Posterior cingulate gyrus (tissue), 11 donors: ENCODE results near the gene RPL15.

ENCODE experiments used
- DNase-seq, 10 donors: peaks; one replicate each; pipeline versions ENCODE4 v3.0.0 to v3.0.0-alpha.2; 2020 to 2021; ENCODE audit warnings: mixed read lengths in 3 of 10
- intact Hi-C: fragments of 100-400 bp; cut with DNase I; formaldehyde crosslinking; loops from one replicate; pipeline ENCODE4 v1.15.1; 2023

The RPL15 gene

GRCh38 chr3:23923786-23924185 lies 6.9 kb downstream of the RPL15 start:
- intact Hi-C loops, result no loop called here
- no peak for DNase-seq

- intact Hi-C loops, result no loop called here
- DNase-seq, result no peak
These were observed 9.3 kb downstream of the RPL15 start for GRCh38 chr3:23926246-23926645.

GRCh38 chr3:23926736-23927135 lies 9.8 kb downstream of the RPL15 start:
- intact Hi-C loops, result no loop called here

DNA sequence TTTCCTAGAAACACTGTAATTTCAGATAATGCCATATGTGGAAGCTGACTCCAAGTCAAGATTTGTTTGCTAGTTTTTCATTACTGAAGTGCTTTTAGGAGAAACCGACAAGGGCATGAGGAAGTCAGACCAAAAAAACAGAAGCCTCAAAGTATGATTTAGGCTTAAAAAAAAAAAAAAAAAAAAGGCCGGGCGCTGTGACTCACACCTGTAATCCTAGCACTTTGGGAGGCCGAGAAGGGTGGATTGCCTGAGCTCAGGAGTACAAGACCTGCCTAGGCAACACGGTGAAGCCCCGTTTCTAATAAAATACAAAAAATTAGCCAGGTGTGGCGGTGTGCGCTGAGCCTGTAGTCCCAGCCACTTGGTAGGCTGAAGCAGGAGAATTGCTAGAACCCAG lies 11.6 kb downstream of the RPL15 start:
- DNase-seq, result no peak
- intact Hi-C loops, result no loop called here

More at GRCh38 chr3:23926736-23927135, 9.8 kb downstream of the RPL15 start:
- DNase-seq, result peak in 1 of 10 donors; percentile 40

DNA sequence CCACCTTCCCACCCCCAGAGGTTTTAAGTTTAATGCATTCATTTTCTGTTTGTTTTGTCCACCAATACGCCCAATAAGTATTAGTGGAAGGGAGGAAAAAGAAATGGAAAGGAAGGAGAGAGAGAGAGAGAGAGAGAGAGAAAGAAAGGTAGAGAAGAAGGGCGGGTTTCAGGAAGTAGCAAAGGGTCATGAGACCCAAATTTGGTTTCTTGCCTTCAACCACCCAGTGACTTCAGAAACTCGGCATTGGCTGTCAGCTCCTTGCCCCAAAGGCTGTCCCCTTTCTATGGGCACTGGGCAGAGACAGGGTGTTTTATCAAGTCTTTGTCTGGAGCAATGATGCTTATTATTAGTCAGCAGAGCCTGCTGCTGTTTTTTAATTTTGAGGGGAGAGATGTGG lies 14.7 kb downstream of the RPL15 start:
- DNase-seq, result no peak
- intact Hi-C loops, result no loop called here

- intact Hi-C loops, result no loop called here
- DNase-seq, result no peak
These were observed 15.6 kb downstream of the RPL15 start for GRCh38 chr3:23932571-23932970.

- no peak for DNase-seq
- intact Hi-C loops, result no loop called here
These were observed 17.3 kb downstream of the RPL15 start for GRCh38 chr3:23934253-23934652.

- intact Hi-C loops, result no loop called here
- DNase-seq, result no peak
These were observed 20.4 kb downstream of the RPL15 start for GRCh38 chr3:23937296-23937695.

DNA sequence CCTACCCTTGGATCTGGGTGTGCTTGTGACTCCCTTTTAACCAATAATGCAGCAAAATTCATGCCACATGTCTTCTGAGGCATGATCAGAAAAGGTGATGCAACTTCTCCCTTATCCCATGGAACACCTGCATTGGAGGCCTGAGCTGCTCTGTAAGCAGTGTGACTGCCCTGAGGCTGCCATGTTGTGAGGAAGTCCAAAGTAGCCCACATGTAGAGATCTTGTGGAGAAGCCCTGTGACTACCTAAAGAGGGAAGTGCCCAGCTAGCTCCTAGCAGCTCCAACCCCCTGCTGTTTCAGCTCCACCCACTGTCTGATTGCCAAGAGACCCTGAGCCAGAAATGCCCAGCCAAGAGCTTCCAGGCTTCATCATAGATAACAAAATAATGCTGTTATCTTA lies 21.8 kb downstream of the RPL15 start:
- intact Hi-C loops, result no loop called here
- no peak for DNase-seq

- intact Hi-C loops, result loop anchor here (10.0 kb wide), 1 partner anchor 736 kb away; the partner anchor contains the start of gene UBE2E2
- DNase-seq, result no peak
These were observed 23.8 kb downstream of the RPL15 start for GRCh38 chr3:23940775-23941174.

- intact Hi-C loops, result loop anchor here (10.0 kb wide), 1 partner anchor 737 kb away; the partner anchor contains the start of gene UBE2E2
- DNase-seq, result no peak
These were observed 24.5 kb downstream of the RPL15 start for GRCh38 chr3:23941440-23941839.

GRCh38 chr3:23942546-23942945 lies 25.6 kb downstream of the RPL15 start:
- intact Hi-C loops, result loop anchor here (10.0 kb wide), 1 partner anchor 738 kb away; the partner anchor contains the start of gene UBE2E2
- DNase-seq, result no peak

GRCh38 chr3:23944007-23944783 lies 27.3 kb downstream of the RPL15 start:
- intact Hi-C loops, result loop anchor here (10.0 kb wide), 1 partner anchor 739 kb away; the partner anchor contains the start of gene UBE2E2
- DNase-seq, result no peak

- intact Hi-C loops, result loop anchor here (1.0 to 10.0 kb wide), 2 partner anchors 28 to 740 kb away; partner anchors contain the start of genes RPL15 and UBE2E2
These were observed 28.1 kb downstream of the RPL15 start, which contains the start of gene NR1D2 for GRCh38 chr3:23944861-23945662. Gene NR1D2, plus strand, starts transcription at chr3:23945286. Its CDS starts 293 bp downstream, at chr3:23945579.

GRCh38 chr3:23945663-23945912 lies 28.7 kb downstream of the RPL15 start:
- intact Hi-C loops, result loop anchor here (1.0 to 10.0 kb wide), 2 partner anchors 28 to 741 kb away; partner anchors contain the start of genes RPL15 and UBE2E2
- DNase-seq, result no peak

More at GRCh38 chr3:23944861-23945662, 28.1 kb downstream of the RPL15 start, which contains the start of gene NR1D2:
- peak; percentile 73 to 97 (median 82) for DNase-seq

DNA sequence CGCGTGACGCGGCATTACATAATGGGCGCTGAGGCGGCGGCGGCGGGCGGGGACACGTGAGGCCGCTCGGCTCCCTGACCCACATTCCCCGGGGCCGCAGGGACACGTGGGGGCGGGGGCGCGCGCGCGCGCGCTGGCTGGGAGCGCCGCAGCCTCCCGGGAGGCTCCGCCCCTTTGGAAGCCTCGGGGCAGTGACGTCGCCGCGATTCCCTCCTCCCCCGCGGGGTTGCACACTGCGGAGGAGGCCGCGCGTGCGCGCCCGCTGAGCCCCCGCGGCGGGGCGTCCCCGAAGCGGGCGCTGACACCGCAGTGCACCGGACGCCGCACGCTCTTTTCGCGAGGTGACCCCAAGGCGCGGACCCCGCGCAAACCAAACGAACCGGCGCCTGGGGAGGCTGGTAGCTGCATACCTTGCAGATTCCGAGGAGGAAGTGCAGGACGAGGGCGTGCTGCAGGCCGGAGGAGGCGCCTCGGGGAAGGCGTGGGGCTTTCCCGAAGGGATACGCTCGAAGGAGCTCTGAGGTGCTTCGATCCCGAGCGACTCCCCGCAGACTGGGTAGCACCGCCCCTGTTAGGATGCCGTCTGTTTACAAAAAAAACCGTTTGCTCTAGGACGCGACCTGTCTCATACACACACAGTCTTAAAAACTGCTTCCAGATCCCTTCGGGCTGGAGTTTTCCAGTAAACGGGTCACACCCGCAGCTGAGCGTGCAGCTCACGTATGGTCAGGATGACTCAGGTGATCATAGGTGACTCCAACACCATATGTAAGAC lies 29.2 kb downstream of the RPL15 start:
- intact Hi-C loops, result loop anchor here (1.0 to 10.0 kb wide), 3 partner anchors 29 to 741 kb away; partner anchors contain the start of genes RPL15 and UBE2E2
- peak; percentile 94 to 99 (median 96) for DNase-seq

DNA sequence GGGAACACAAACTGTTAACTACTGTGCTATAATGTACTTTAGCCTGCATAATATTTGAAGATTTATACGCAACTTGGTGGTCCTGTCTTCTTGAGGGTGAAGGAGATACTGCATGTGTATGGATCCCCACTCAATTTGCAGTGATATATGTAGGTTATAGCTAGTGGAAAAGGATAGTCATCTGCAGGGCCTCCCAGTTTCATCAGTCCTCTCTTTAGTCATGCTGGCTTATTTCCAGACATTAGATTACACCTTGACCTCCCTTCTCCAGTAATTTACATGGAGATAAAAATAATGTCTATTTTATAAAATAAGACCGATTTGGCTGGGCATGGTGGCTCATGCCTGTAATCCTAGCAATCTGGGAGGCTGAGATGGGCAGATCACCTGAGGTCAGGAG lies 31.8 kb downstream of the RPL15 start:
- intact Hi-C loops, result loop anchor here (10.0 kb wide), 1 partner anchor 744 kb away; the partner anchor contains the start of gene UBE2E2
- DNase-seq, result no peak

GRCh38 chr3:23949784-23950183 lies 32.9 kb downstream of the RPL15 start:
- intact Hi-C loops, result loop anchor here (10.0 kb wide), 1 partner anchor 745 kb away; the partner anchor contains the start of gene UBE2E2
- peak in 2 of 10 donors; percentile 33 to 35 for DNase-seq

GRCh38 chr3:23950293-23950692 lies 33.4 kb downstream of the RPL15 start:
- intact Hi-C loops, result no loop called here
- no peak for DNase-seq

DNA sequence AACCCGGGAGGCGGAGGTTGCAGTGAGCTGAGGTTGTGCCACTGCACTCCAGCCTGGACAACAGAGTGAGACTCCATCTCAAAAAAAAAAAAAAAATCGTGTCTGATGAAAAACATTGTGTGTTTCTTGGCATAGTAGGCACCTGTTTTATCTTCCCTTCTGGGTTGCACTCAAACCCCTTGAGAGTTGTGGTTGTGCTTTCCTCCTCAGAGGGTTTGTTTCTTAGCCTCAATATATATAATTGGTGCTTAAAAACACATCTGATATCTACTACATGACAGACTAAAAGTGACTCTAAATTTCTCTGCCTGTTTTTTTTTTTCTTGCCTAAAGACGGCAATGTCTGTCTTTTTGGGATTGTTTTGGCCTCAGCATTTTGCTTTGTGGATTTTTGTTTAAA lies 35.7 kb downstream of the RPL15 start:
- DNase-seq, result no peak

More for the DNA sequence above, 35.7 kb downstream of the RPL15 start:
- intact Hi-C loops, result no loop called here
